NCI-H2081 (cell line): ENCODE measurements around the gene MYLK4.
"Not testable (repeated sequence)": the region's sequence is repeated elsewhere in the genome, so short reads cannot be mapped to it uniquely, and the experiment has no call there.

Source experiments
- DNase-seq, 2 experiments: peaks; one replicate each; lab custom pipeline; 2025; lab: John Stamatoyannopoulos, UW

Gene MYLK4

GRCh38 chr6:2777249-2777648 is 26.5 kb upstream of the MYLK4 start:
- DNase-seq, result no peak

- no peak for DNase-seq
Measured at GRCh38 chr6:2775003-2775402, 24.3 kb upstream of the MYLK4 start.

- DNase-seq, result no peak
Measured at GRCh38 chr6:2773449-2773848, 22.7 kb upstream of the MYLK4 start.

GRCh38 chr6:2772840-2773239 is 22.1 kb upstream of the MYLK4 start:
- no peak for DNase-seq

GRCh38 chr6:2771079-2771478 is 20.4 kb upstream of the MYLK4 start:
- DNase-seq, result no peak

- peak; percentile 31 to 44 for DNase-seq
Measured at GRCh38 chr6:2770171-2770570, 19.4 kb upstream of the MYLK4 start.

GRCh38 chr6:2768696-2769095 is 18.0 kb upstream of the MYLK4 start:
- DNase-seq, result no peak

- no peak for DNase-seq
Measured at GRCh38 chr6:2767657-2768524, 17.2 kb upstream of the MYLK4 start.

GRCh38 chr6:2766767-2767656 is 16.3 kb upstream of the MYLK4 start:
- peak in 1 of 2 experiments; percentile 11 for DNase-seq

GRCh38 chr6:2765896-2766766 is 15.4 kb upstream of the MYLK4 start:
- DNase-seq, result peak; percentile 39 to 52

- DNase-seq, result peak; percentile 98 to 99
Measured at GRCh38 chr6:2765166-2765895, 14.6 kb upstream of the MYLK4 start, which contains the start of gene WRNIP1. WRNIP1 (plus strand) TSS chr6:2765393; CDS start chr6:2765623, 230 bp downstream.

- DNase-seq, result peak; percentile 74 to 83
Measured at GRCh38 chr6:2764610-2765165, 14.0 kb upstream of the MYLK4 start.

- no peak for DNase-seq
Measured at GRCh38 chr6:2763876-2764540, 13.3 kb upstream of the MYLK4 start.

GRCh38 chr6:2763345-2763841 is 12.7 kb upstream of the MYLK4 start:
- DNase-seq, result no peak

GRCh38 chr6:2762868-2763267 is 12.1 kb upstream of the MYLK4 start:
- not testable (repeated sequence) for DNase-seq

- DNase-seq, result no peak
Measured at GRCh38 chr6:2760882-2761842, 10.4 kb upstream of the MYLK4 start.

GRCh38 chr6:2758980-2759379 is 8.3 kb upstream of the MYLK4 start:
- no peak for DNase-seq

GRCh38 chr6:2756687-2757224 is 6.0 kb upstream of the MYLK4 start:
- DNase-seq, result no peak

- no peak for DNase-seq
Measured at GRCh38 chr6:2756241-2756640, 5.5 kb upstream of the MYLK4 start.
